GM18511 (cell line): ENCODE measurements around the gene UGT1A8.

ENCODE experiments used
- ATAC-seq: cut with Tn5 transposase; IDR thresholded peaks from one replicate; pipeline ENCODE4 v1.9.1; 2021; ENCODE audit warnings: mild to moderate bottlenecking, moderate library complexity; ENCODE audit not compliant: unreplicated experiment

The UGT1A8 gene

DNA sequence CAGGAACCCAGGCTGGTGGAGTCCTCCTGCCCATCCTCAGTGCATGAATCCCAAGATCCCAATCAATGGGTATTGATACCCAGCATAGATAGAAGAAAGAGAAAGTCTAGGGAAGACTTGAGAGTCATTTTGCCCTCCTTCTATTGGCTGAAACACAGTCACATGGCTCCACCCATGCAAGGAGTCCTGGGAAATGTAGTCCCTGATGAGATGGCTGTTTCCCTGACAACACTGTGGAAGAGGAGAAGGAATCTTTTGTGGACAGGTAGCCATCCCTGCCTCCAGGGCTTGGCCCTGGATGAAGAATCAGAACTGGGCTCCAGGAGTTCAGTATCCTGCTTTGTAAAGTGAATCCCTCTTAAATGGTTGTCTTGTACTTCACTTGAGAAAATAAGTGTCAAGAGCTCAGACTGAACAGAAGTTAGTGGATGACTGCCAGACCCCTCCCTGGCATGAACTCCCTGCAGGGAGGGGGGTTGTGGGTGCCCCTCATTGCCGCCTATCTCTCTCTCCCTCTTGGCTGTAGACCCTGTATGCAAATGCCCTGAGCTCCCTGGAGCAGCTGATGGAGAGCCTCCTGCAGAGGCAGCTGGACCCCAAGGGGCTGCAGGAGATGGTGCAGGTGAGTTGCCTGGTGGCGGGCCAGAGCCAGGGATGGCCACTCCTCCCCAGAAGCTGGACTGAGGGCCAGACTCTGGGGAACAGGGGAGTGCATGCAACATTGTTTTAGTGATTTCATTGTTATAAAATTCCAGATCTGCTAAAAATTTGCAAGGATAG is 196.8 kb downstream of the UGT1A8 start:
- ATAC-seq = no peak

DNA sequence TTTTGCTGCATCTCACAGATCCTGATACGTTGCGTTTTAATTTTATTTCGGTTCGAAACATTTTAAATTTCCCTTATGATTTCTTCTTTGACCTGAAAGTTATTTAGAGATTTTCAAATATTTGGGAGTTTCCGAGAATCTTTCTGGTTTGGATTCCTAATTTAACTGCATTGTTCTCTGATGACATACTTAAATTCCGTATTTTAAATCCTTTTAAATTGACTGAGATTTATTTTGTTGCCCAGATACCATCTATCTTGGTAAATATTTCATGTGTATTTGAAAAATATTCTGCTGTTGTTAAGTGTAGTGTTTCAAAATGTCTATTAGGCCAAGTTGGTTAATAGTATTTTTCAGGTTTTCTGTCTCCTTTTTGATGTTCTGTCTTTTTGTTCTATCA is 198.4 kb downstream of the UGT1A8 start:
- no peak for ATAC-seq

DNA sequence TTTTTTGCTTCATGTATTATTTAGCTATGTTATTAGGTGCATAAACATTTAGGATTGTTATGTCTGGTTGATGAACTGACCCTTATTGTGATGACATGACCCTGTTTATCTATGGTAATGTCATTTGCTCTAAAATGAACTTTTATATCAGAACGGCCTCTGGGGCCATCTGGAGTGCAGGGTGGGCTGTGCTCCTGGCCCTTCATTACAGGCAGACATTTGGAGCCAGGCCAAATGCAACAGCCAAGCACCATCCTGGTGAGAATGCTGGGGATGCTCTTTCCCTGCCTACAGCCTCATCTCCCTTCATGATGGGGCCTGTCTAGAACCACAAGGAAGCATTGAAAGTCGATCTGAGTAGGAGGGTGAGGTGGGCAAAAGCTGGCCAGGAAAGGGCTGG is 198.9 kb downstream of the UGT1A8 start:
- ATAC-seq = no peak

DNA sequence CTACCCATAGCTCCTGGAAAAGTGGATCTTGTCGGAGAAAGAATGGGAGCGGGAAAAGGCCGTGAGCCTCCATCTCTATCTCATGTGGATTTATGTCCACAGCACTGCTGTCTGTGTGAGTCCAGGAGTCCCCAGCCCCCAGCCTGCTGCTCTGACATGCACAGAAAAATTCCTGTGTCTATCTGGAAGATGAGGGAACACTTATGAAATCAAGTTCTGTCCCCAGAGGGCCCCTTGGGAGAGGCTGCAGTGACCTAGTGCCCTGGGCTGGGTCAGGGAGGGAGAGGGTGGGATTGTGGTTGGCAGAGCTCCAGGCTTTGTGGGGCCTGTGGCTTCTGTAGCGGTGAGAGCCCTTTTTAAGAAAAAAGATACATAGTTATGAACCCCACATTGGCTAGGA is 199.3 kb downstream of the UGT1A8 start:
- ATAC-seq = no peak

DNA sequence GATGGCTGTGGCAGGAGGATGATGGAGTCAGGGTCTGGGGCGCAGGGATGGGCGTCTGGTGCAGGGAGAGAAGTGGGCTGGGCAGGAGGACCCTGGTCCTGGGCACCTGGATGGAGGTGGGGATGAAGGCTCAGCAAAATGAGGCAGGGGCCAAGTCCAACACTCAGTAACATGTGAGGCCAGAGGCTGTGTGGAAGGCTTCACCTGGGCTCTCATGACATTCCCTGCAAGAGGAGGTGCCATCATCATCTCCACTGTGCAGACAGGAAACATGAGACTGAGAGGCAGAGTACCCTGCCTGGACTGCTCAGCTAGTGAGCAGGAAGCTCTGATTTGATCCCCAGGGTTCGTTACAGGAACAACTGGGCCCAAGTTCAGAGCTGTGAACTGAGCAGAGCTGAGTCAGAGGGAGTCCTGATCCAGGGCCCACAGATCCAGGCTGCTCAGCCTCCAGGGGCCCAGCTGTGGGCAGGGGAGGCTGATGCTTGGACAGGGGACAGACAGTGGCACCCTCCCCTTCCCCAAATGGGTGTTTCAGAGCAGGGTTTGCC is 200.0 kb downstream of the UGT1A8 start:
- no peak for ATAC-seq

DNA sequence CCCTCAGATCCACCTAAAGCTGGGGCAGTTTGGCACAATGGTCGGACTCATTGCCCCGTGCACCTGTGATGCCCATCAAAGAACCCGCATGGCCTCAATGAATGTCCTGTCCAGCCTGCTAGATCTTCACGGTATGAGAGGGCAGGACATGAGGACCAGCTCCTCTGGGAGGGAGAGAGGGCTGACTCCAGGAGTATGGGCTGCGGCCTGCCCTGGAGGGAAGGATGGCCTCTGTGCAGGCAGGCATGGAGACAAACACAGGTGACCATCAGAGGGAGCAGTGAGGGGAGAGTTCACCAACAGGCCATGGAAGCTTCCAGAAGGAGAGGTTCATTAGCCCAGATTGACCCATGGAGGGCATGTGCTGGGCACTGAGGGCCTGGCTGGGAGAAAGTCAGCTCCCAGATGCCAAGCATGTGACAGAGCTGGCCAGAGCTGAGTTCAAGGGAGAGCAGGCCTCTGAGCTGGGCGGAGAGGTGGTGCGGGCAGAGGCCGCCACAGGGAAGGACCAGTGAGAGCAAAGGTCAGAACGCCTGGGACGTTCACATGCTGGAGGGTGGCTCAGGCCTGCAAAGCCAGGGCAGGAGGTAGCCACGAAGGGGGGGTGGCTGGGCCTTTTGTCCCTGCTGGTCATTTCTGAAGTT is 200.7 kb downstream of the UGT1A8 start:
- ATAC-seq = no peak

DNA sequence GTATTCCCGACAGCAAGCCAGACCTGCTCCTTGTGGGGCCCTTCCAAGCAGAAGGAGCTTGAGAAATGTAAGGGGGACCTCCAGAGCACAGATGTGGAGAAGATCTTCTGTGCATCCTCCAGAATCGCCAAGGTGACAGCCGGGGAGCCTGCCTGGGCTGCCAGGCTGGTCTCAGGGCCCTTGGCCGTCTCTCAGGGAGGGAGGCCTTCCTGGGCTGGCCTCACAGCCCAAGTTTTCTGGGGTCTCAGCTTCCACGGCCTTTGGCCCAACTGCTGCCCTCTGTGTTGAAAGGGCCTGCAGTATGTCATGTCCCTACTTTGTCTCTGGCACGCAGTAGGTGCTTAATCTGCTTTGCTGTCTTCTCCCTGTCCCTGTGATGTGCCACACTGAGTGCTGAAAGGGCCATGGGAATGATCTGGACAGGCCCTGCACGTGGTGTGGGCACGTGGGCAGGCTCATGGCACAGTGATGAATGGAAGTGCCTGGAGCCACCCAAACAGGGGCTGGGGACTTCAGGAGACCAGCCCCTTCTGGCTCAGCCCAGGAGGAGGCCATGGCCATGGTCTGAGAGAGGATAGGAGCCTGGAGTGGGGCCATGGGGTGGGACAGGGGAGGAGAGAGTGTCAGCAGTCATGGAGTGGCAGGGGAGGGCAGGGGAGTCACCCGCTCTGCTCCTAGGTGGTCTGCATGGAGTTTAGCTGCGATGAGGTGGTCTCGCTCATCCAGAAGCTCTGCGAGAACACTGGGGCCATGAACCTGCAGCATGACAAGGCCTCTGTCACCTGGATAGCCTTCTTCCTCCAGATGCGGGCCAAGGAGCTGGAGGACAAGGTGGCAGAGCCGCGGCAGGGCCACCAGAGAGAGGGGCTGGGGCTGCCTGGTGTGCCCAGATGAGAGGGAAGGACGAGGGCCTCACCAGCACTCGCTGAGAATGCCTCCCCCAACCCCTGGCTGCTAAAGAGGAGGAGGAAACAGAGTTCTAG is 201.5 kb downstream of the UGT1A8 start:
- no peak for ATAC-seq

DNA sequence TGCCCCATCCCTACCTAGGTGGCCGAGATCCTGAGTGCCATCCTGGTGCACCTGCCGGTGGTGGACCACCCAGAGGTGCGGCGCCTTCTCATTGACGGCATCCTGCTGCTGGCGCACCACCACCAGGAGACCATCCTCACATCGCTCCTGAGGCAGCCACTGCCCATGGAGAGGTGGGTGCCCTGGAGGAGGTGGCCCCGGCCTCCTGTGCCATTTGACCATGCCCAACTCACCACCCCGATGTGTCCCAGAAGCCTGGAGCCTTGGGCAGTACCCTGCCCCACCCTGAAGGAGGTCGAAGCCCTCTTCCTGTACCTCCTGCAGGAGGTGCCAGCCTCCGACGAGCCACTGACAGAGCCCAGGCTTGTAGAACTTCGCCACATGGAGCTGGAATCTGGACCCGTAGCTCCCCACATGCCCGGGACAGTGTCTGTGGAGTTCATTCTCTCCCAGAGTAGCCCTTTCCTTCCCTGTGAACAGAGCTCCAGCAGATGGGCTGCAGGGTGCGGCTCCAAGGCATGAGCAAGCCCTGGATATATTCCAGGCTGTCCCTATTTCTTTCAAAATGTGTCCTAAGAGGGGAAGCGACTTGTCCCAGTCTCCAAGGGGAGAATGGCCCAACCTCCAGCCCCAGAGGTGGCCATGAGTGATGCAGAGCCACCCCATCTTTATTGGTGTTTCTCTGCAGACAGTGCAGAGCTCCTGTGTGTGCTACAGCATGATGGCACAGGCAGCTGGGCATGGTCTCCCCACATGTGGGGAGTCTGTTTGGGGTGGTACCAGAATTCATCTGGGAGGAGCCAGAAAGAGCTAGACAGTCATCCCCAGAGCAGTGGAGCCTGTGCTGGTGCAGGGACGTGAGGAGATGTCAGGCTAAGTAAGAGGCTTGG is 202.7 kb downstream of the UGT1A8 start:
- ATAC-seq = no peak

DNA sequence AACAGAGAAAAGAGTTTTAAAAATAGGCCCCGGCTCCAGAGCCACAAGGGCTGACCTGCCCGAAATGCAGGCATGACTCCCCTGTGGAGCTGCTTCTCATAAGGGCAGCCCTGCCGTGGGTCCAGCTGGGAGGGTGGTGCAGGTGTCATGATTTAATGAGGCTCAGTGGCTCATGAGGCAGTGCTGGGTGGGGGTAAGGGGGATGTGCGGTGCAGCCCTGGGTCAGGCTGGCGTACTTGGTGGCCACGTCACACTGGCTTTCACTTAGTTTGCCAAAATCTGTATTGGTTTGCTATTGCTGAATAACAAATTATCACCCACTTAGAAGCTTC is 203.3 kb downstream of the UGT1A8 start:
- no peak for ATAC-seq

DNA sequence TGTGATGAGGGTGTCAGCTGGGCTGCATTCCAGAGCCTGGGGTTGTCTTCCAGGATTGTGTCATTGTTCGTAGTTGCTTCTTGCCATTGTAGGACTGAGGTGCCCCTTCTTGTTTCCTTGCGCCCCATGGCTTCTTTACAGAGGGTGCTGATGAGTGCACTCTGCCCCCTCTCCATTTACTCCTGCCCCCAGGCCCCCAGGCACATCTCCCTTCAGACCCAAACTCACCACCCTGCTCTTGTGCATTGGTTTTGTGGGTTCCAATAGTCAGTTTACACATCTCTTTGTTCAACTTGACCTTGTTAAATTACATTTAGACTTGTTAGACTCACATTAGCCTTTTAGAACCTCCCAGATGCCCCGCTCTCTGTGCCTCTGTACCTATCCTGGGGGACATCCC is 203.8 kb downstream of the UGT1A8 start:
- no peak for ATAC-seq

DNA sequence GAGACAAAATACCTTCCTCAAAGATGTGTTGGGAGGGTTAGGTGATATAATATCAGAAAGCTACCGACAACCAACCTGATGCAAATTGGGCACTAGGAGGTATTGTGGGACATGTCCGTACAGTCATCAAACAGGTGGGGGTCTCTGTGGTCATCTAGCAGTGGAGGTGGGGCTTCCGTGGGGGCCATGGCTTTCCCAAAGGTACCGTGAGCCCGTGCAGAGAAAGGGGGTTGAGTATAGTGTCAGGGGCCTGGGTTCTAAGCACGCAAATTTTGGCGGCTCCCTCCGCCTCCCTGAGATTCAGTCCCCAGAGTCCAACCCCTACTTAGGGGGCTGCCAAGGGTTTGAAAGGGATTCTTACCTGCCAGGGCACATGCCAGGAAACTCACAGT is 204.3 kb downstream of the UGT1A8 start:
- ATAC-seq = no peak

DNA sequence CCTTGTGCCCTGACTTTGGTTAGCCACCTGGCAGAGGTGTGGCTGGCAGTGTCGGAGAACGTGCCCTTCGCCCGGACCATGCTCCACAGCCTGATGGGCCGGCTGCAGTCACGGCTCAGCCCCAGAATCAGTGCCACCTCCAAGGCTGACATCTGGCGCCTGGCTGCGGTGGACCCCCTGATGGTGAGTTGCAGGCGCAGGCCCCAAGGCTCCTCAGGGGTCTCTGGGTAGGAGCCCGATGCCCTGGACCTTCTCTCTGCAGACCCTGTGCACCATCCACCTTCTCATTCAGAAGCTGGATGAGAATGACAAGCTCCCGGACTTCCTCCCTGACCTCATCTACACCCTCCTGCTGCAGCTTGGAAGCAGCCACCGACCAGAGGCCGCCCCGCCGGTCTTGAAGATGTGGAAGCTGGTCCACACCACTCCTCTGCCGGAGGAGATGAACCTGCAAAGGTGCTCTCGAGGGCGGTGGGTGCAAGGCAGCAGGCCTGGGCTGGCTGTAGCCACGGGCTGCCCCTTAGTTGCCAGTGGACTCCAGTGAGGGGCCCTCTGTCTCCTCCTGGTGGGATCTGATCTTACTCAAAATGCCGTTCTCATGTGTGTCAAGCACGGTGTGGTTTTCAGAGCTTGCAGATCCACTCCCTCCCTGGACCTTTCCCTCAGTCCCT is 204.8 kb downstream of the UGT1A8 start:
- ATAC-seq = no peak
